PC-3 (cell line): ENCODE measurements around the gene KCNQ5. TPM values are rescaled to one million over a fixed set of nuclear protein-coding genes. Genes with fewer than 3 reads are reported as not detected.

ENCODE experiments used
- ATAC-seq: fragments of 200-7000 bp; cut with Tn5 transposase; 2 replicates; pipeline ENCODE4 v1.9.1; 2020; ENCODE audit warnings: mild to moderate bottlenecking, moderate library complexity
- BruUV-seq: library from RNA; stranded (reverse); fragments of 400-500 nt; replicated peaks from 2 replicates; lab custom pipeline; 2021; lab: Mats Ljungman, UMichigan
- CTCF ChIA-PET: fragments of 300-600 bp; sonication (Branson Sonifier 250); formaldehyde crosslinking; loops from one replicate; lab custom pipeline; 2022; ENCODE audit warnings: antibody characterized with exemption; lab: Charles Lee
- POLR2A ChIA-PET: fragments of 300-600 bp; sonication (Branson Sonifier 250); formaldehyde crosslinking; loops from one replicate; lab custom pipeline; 2022; ENCODE audit warnings: antibody characterized with exemption; ENCODE audit not compliant: unreplicated experiment; lab: Charles Lee
- DNase-seq: peaks from one replicate; pipeline ENCODE4 v3.0.0-alpha.2; 2015
- H2AFZ ChIP-seq: fragments of 300-600 bp; sonication (generic); 2 replicates; pipeline ENCODE4 v1.6.0; 2016; ENCODE audit warnings: antibody characterized with exemption, low read length
- H3F3A ChIP-seq: fragments of 300-600 bp; sonication (generic); one replicate; pipeline ENCODE4 v1.6.0; 2017; ENCODE audit warnings: antibody characterized with exemption, low read length, control low read depth, mild to moderate bottlenecking; ENCODE audit not compliant: unreplicated experiment
- H3K27ac ChIP-seq: fragments of 300-600 bp; sonication (generic); 2 replicates; pipeline ENCODE4 v1.5.1; 2016; ENCODE audit warnings: mild to moderate bottlenecking, low read length
- H3K27me3 ChIP-seq: fragments of 300-600 bp; sonication (generic); 2 replicates; pipeline ENCODE4 v1.6.1; 2016; ENCODE audit warnings: low read length, mixed read lengths
- H3K36me3 ChIP-seq: fragments of 300-600 bp; sonication (generic); 2 replicates; pipeline ENCODE4 v1.6.1; 2016; ENCODE audit warnings: low read depth, mixed run types, low read length, mixed read lengths
- H3K4me1 ChIP-seq: fragments of 300-600 bp; sonication (generic); 2 replicates; pipeline ENCODE4 v1.5.1; 2016; ENCODE audit warnings: low read length; ENCODE audit not compliant: insufficient read depth
- H3K4me2 ChIP-seq: fragments of 300-600 bp; sonication (generic); 2 replicates; pipeline ENCODE4 v1.6.0; 2016; ENCODE audit warnings: low read length
- H3K4me3 ChIP-seq: fragments of 300-600 bp; sonication (generic); 2 replicates; pipeline ENCODE4 v1.5.1; 2016; ENCODE audit warnings: mild to moderate bottlenecking, low read length, mixed read lengths
- H3K79me2 ChIP-seq: fragments of 300-600 bp; sonication (generic); 2 replicates; pipeline ENCODE4 v1.6.1; 2017; ENCODE audit warnings: low read length, mixed read lengths
- H3K9ac ChIP-seq: fragments of 300-600 bp; sonication (generic); 2 replicates; pipeline ENCODE4 v1.6.0; 2016; ENCODE audit warnings: mild to moderate bottlenecking, low read length
- H3K9me2 ChIP-seq: fragments of 300-600 bp; sonication (generic); replicated peaks from 2 replicates; pipeline ENCODE4 v1.6.1; 2016; ENCODE audit warnings: mixed run types, low read length, mixed read lengths
- H3K9me3 ChIP-seq: fragments of 300-600 bp; sonication (generic); 2 replicates; pipeline ENCODE4 v1.6.1; 2016; ENCODE audit warnings: low read length, mixed read lengths
- H4K20me1 ChIP-seq: fragments of 300-600 bp; sonication (generic); 2 replicates; pipeline ENCODE4 v1.6.1; 2016; ENCODE audit warnings: low read length, mixed read lengths
- EZH2 ChIP-seq: fragments of 300-600 bp; sonication (generic); IDR thresholded peaks from one replicate; pipeline ENCODE4 v1.6.1; 2017; ENCODE audit warnings: antibody characterized with exemption, mild to moderate bottlenecking, low read length; ENCODE audit not compliant: unreplicated experiment
- EZH2phosphoT487 ChIP-seq: fragments of 300-600 bp; sonication (generic); IDR thresholded peaks from 2 replicates; pipeline ENCODE4 v1.6.1; 2018; ENCODE audit warnings: mild to moderate bottlenecking, antibody characterized with exemption, low read length, borderline replicate concordance
- intact Hi-C: fragments of 100-400 bp; cut with micrococcal nuclease; formaldehyde crosslinking; loops from 2 replicates; pipeline ENCODE4 v1.9.0; 2023
- total RNA-seq: library from RNA; depleted of rRNA; stranded (reverse); fragments of >200 nt; gene quantifications from 2 replicates; pipeline ENCODE4 v1.2.3, GENCODE V29; 2014
- TF ChIP-seq, protein P1 (sequence below): fragments of 300-600 bp; sonication (generic); conservative IDR thresholded peaks from 2 replicates; pipeline ENCODE4 v1.5.1; 2017; ENCODE audit warnings: antibody characterized with exemption, low read depth, mild to moderate bottlenecking, low read length

Gene KCNQ5
- total RNA-seq, 1 experiment from 2014 or later = not detected

GRCh38 chr6:72850040-72850439 is 228.2 kb downstream of the KCNQ5 start:
- no peaks in the 10 kb centered on the region for H3K27me3 ChIP-seq
- ATAC-seq (no peak), DNase-seq (no peak)
- TF ChIP-seq EZH2phosphoT487 = no peak
- TF ChIP-seq, protein P1, sequence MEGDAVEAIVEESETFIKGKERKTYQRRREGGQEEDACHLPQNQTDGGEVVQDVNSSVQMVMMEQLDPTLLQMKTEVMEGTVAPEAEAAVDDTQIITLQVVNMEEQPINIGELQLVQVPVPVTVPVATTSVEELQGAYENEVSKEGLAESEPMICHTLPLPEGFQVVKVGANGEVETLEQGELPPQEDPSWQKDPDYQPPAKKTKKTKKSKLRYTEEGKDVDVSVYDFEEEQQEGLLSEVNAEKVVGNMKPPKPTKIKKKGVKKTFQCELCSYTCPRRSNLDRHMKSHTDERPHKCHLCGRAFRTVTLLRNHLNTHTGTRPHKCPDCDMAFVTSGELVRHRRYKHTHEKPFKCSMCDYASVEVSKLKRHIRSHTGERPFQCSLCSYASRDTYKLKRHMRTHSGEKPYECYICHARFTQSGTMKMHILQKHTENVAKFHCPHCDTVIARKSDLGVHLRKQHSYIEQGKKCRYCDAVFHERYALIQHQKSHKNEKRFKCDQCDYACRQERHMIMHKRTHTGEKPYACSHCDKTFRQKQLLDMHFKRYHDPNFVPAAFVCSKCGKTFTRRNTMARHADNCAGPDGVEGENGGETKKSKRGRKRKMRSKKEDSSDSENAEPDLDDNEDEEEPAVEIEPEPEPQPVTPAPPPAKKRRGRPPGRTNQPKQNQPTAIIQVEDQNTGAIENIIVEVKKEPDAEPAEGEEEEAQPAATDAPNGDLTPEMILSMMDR = no peak
- no peak for TF ChIP-seq EZH2
- H4K20me1 ChIP-seq = no peaks in the 10 kb centered on the region
- ChIA-PET POLR2A (no interaction called here), CTCF (no interaction called here)
- H3K9me3 ChIP-seq = no peaks in the 10 kb centered on the region
- H3K4me3 ChIP-seq = no peak overlapping the region
- no peaks in the 10 kb centered on the region for H3K4me1 ChIP-seq
- H3K9ac ChIP-seq = no peak overlapping the region
- no peaks in the 10 kb centered on the region for H3K36me3 ChIP-seq
- no TSS peak for BruUV-seq
- H3K9me2 ChIP-seq = no peaks in the 10 kb centered on the region
- no peak overlapping the region for H2AFZ ChIP-seq
- no peaks in the 10 kb centered on the region for H3F3A ChIP-seq
- H3K4me2 ChIP-seq = no peak overlapping the region
- H3K79me2 ChIP-seq = no peaks in the 10 kb centered on the region
- no peak overlapping the region for H3K27ac ChIP-seq
- intact Hi-C loops = no loop called here

GRCh38 chr6:72850469-72850868 is 228.6 kb downstream of the KCNQ5 start:
- H3K9ac ChIP-seq = no peak overlapping the region
- no peak overlapping the region for H3K27ac ChIP-seq
- H3K79me2 ChIP-seq = no peaks in the 10 kb centered on the region
- no peaks in the 10 kb centered on the region for H3K9me3 ChIP-seq
- no peaks in the 10 kb centered on the region for H3K27me3 ChIP-seq
- no peaks in the 10 kb centered on the region for H3K9me2 ChIP-seq
- no peaks in the 10 kb centered on the region for H4K20me1 ChIP-seq
- TF ChIP-seq EZH2phosphoT487 (no peak), EZH2 (no peak)
- TF ChIP-seq, protein P1 = no peak
- H3K4me3 ChIP-seq = no peak overlapping the region
- no peaks in the 10 kb centered on the region for H3F3A ChIP-seq
- no peak overlapping the region for H2AFZ ChIP-seq
- no peaks in the 10 kb centered on the region for H3K36me3 ChIP-seq
- H3K4me2 ChIP-seq = no peak overlapping the region
- CTCF ChIA-PET = no interaction called here
- no peak for ATAC-seq
- POLR2A ChIA-PET = no interaction called here
- no peak for DNase-seq
- BruUV-seq = no TSS peak
- no peaks in the 10 kb centered on the region for H3K4me1 ChIP-seq
- intact Hi-C loops = no loop called here

DNA sequence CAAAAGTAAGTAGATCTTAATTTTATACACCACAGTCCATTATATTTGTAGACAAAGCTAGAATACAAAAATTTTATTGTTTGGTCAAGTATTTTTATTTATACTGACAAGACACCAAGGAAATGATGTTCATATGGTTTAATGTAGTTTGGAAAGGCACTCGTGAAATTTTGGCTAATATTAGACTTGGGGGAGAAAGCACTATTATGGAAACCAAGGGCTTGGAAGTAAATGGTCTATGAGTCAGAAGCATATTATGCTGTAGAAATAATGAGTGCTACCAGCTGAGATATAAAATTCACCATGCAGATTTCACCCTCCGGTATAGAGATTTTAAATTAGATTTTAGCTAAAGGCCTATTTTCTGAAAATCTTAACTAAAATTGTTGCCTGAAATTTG is 233.6 kb downstream of the KCNQ5 start:
- no peak for TF ChIP-seq EZH2
- TF ChIP-seq, protein P1 = no peak
- TF ChIP-seq EZH2phosphoT487 = no peak
- Histone ChIP-seq H3K27me3 (no peaks in the 10 kb centered on the region), H3K9me3 (no peaks in the 10 kb centered on the region), H3K4me2 (no peak overlapping the region), H3K27ac (no peak overlapping the region), H3K9ac (no peak overlapping the region), H3K4me3 (no peak overlapping the region), H3K9me2 (no peaks in the 10 kb centered on the region), H3K4me1 (no peaks in the 10 kb centered on the region), H3K79me2 (no peaks in the 10 kb centered on the region), H3F3A (no peaks in the 10 kb centered on the region), H3K36me3 (no peaks in the 10 kb centered on the region), H4K20me1 (no peaks in the 10 kb centered on the region), H2AFZ (no peak overlapping the region)
- ChIA-PET CTCF (no interaction called here), POLR2A (no interaction called here)
- DNase-seq (no peak), ATAC-seq (no peak)
- no TSS peak for BruUV-seq
- intact Hi-C loops = no loop called here
